Liver (tissue), 3 donors: ENCODE data around the gene EHBP1.

ENCODE experiments used
- ATF3 ChIP-seq: IDR thresholded peaks from 2 replicates; pipeline ENCODE4 v1.6.1; 2016; ENCODE audit warnings: antibody characterized with exemption
- FOXA1 ChIP-seq: IDR thresholded peaks from 2 replicates; pipeline ENCODE4 v1.6.1; 2016; ENCODE audit warnings: antibody characterized with exemption
- JUND ChIP-seq, 2 donors: IDR thresholded peaks; 2 replicates each; pipeline ENCODE4 v1.6.1; 2016; ENCODE audit warnings: antibody characterized with exemption in 2 of 2
- RAD21 ChIP-seq, 2 donors: IDR thresholded peaks; 2 replicates each; pipeline ENCODE4 v1.6.1; 2016; ENCODE audit warnings: antibody characterized with exemption in 2 of 2, mild to moderate bottlenecking in 2 of 2
- REST ChIP-seq: IDR thresholded peaks from 2 replicates; pipeline ENCODE4 v1.6.1; 2016; ENCODE audit warnings: antibody characterized with exemption, mild to moderate bottlenecking
- SP1 ChIP-seq: IDR thresholded peaks from 2 replicates; pipeline ENCODE4 v1.6.1; 2018; ENCODE audit warnings: antibody characterized with exemption, mild to moderate bottlenecking
- TAF1 ChIP-seq: conservative IDR thresholded peaks from 2 replicates; pipeline ENCODE4 v1.6.1; 2016; ENCODE audit warnings: antibody characterized with exemption, mild to moderate bottlenecking
- YY1 ChIP-seq: IDR thresholded peaks from 2 replicates; pipeline ENCODE4 v1.6.1; 2016; ENCODE audit warnings: antibody characterized with exemption, mild to moderate bottlenecking
- TF ChIP-seq, protein P1 (sequence below): fragments of 150-350 bp; IDR thresholded peaks from 2 replicates; pipeline ENCODE4 v1.5.1; 2017; ENCODE audit warnings: improper control_type of control experiment, low read depth, low read length; ENCODE audit not compliant: missing input control
- donor health status: healthy.
- donor health status: healthy.

DNA sequence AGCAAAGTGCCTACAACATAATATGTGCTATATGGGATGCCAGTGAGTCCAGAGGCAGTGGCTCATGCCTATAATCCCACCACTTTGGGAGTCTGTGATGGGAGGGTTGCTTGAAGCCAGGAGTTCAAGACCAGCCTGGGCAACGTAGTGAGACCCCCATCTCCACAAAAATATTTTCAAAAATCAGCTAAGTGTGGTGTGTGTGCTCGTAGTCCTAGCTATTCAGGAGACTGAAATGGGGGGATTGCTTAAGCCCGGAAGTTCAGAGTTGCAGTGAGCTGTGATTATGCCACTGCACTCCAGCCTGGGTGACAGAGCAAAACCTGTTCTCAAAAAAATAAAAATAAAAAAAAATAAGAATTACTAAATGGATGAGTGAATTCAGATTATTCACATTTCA, 368.5 kb downstream of the EHBP1 start:
- TF ChIP-seq, protein P1, sequence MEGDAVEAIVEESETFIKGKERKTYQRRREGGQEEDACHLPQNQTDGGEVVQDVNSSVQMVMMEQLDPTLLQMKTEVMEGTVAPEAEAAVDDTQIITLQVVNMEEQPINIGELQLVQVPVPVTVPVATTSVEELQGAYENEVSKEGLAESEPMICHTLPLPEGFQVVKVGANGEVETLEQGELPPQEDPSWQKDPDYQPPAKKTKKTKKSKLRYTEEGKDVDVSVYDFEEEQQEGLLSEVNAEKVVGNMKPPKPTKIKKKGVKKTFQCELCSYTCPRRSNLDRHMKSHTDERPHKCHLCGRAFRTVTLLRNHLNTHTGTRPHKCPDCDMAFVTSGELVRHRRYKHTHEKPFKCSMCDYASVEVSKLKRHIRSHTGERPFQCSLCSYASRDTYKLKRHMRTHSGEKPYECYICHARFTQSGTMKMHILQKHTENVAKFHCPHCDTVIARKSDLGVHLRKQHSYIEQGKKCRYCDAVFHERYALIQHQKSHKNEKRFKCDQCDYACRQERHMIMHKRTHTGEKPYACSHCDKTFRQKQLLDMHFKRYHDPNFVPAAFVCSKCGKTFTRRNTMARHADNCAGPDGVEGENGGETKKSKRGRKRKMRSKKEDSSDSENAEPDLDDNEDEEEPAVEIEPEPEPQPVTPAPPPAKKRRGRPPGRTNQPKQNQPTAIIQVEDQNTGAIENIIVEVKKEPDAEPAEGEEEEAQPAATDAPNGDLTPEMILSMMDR: no peak
- TF ChIP-seq FOXA1 (no peak), YY1 (no peak), TAF1 (no peak), JUND (IDR thresholded peaks at IDR 0.05) (no peak), REST (no peak), RAD21 (IDR thresholded peaks at IDR 0.05) (no peak), SP1 (no peak), ATF3 (no peak)
